IgD-negative memory B cell (primary cell): ENCODE measurements around the gene TAS2R10. TPM values are rescaled to one million over a fixed set of nuclear protein-coding genes. Genes with fewer than 3 reads are reported as not detected.
"Not testable (repeated sequence)": the region's sequence is repeated elsewhere in the genome, so short reads cannot be mapped to it uniquely, and the experiment has no call there.

Source experiments
- H3K27ac Mint-ChIP-seq, 3 donors: one replicate each; pipeline ENCODE4 v1.8.0; 2020 to 2022; ENCODE audit warnings: mild to moderate bottlenecking in 3 of 3, mixed read lengths in 3 of 3, moderate library complexity in 1 of 3
- H3K27me3 Mint-ChIP-seq: one replicate; pipeline ENCODE4 v1.8.0; 2021; ENCODE audit warnings: mixed read lengths
- H3K36me3 Mint-ChIP-seq: one replicate; pipeline ENCODE4 v1.8.0; 2020; ENCODE audit warnings: mild to moderate bottlenecking, mixed read lengths
- H3K4me1 Mint-ChIP-seq, 3 donors: one replicate each; pipeline ENCODE4 v1.8.0; 2020 to 2022; ENCODE audit warnings: mixed read lengths in 3 of 3, mild to moderate bottlenecking in 1 of 3
- H3K4me3 Mint-ChIP-seq, 4 donors: one replicate each; pipeline ENCODE4 v1.8.0; 2020 to 2022; ENCODE audit warnings: mild to moderate bottlenecking in 4 of 4, mixed read lengths in 4 of 4, moderate library complexity in 3 of 4
- H3K9me3 Mint-ChIP-seq, 3 donors: one replicate each; pipeline ENCODE4 v1.8.0; 2020 to 2021; ENCODE audit warnings: mixed read lengths in 3 of 3, mild to moderate bottlenecking in 1 of 3
- polyA plus RNA-seq: library from polyadenylated mRNA; unstranded; fragments of 300-500 nt; fragmentation: Illumina TruSeq; gene quantifications from one replicate; pipeline ENCODE4 v1.2.3, GENCODE V29; 2021

The TAS2R10 gene
- polyA plus RNA-seq, 1 donor from 2014 or later = not detected

- Mint-ChIP-seq H3K36me3 (no peaks in the 10 kb centered on the region), H3K9me3 (no peaks in the 10 kb centered on the region), H3K4me3 (no peak within 1 kb of the TSS), H3K4me1 (no peaks in the 10 kb centered on the region), H3K27me3 (peaks cover 5% of the 10 kb centered on the region), H3K27ac (no peak within 1 kb of the TSS)
Observed at GRCh38 chr12:10810068-10810467, 16.1 kb downstream of the TAS2R10 start, which contains the start of gene TAS2R9. Gene TAS2R9 (minus strand): TSS chr12:10810168. CDS start chr12:10810075, 93 bp downstream.

- H3K27me3 Mint-ChIP-seq = peaks cover 10% of the 10 kb centered on the region
- H3K9me3 Mint-ChIP-seq = no peaks in the 10 kb centered on the region
- no peaks in the 10 kb centered on the region for H3K4me1 Mint-ChIP-seq
- no peak within 1 kb of the TSS for H3K4me3 Mint-ChIP-seq
- H3K36me3 Mint-ChIP-seq = no peaks in the 10 kb centered on the region
- no peak within 1 kb of the TSS for H3K27ac Mint-ChIP-seq
Observed at GRCh38 chr12:10807186-10807585, 19.0 kb downstream of the TAS2R10 start, which contains the start of gene TAS2R8. Gene TAS2R8 (minus strand): TSS chr12:10807286. CDS start chr12:10806980, 306 bp downstream.

- H3K9me3 Mint-ChIP-seq = no peaks in the 10 kb centered on the region
- peaks cover 12% of the 10 kb centered on the region for H3K27me3 Mint-ChIP-seq
- no peaks in the 10 kb centered on the region for H3K36me3 Mint-ChIP-seq
- no peak within 1 kb of the TSS for H3K4me3 Mint-ChIP-seq
- H3K4me1 Mint-ChIP-seq = no peaks in the 10 kb centered on the region
- H3K27ac Mint-ChIP-seq = no peak within 1 kb of the TSS
Observed at GRCh38 chr12:10802587-10802986, 23.6 kb downstream of the TAS2R10 start, which contains the start of gene TAS2R7. Gene TAS2R7 (minus strand): TSS chr12:10802627. CDS start chr12:10802570, 57 bp downstream.

DNA sequence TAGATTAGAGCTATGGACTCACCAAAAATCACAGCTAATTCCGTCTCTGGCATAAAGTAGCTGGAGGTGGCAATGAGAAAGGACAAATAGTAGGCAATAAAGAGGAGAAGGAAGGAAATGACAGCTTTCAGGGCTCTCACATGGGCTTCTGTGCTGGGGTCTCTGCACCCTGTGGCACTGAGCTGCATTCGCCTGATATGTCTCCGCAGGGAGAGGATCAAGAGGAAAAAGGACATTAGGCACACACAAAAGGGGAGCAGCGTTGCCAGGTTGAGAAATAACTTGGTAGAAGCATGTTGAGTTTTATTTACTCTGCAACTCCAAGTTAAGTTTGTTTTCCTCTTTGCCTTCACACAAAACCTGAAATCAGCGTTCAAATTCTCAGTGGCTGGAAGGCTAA lies 24.4 kb downstream of the TAS2R10 start:
- Mint-ChIP-seq H3K36me3 (no peaks in the 10 kb centered on the region), H3K27me3 (peaks cover 12% of the 10 kb centered on the region), H3K9me3 (no peaks in the 10 kb centered on the region), H3K4me1 (no peaks in the 10 kb centered on the region), H3K4me3 (no peak overlapping the region), H3K27ac (no peak overlapping the region)

GRCh38 chr12:10794222-10794621 lies 31.9 kb downstream of the TAS2R10 start:
- no peak overlapping the region for H3K4me3 Mint-ChIP-seq
- H3K27ac Mint-ChIP-seq = no peak overlapping the region
- no peaks in the 10 kb centered on the region for H3K36me3 Mint-ChIP-seq
- peaks cover 0 to 3% (median 0%) of the 10 kb centered on the region in 3 donors for H3K9me3 Mint-ChIP-seq
- H3K27me3 Mint-ChIP-seq = peaks cover 5% of the 10 kb centered on the region
- H3K4me1 Mint-ChIP-seq = no peaks in the 10 kb centered on the region

DNA sequence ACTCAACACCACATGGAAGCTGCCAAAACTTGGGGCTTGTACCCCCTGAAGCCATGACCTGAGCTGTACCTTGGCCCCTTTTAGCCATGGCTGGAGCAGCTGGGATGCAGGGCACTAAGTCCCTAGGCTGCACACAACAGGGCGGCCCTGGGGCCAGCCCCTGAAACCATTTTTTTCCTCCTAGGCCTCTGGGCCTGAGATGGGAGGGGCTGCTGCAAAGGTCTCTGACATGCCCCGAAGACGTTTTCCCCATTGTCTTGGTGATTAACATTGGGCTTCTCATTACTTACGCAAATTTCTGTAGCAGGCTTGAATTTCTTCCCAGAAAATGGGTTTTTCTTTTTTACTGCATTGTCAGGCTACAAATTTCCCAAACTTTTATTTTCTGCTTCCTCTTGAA lies 34.4 kb downstream of the TAS2R10 start:
- not testable (repeated sequence) for H3K27me3 Mint-ChIP-seq, H3K4me1 Mint-ChIP-seq, H3K4me3 Mint-ChIP-seq, H3K9me3 Mint-ChIP-seq, H3K36me3 Mint-ChIP-seq, H3K27ac Mint-ChIP-seq

DNA sequence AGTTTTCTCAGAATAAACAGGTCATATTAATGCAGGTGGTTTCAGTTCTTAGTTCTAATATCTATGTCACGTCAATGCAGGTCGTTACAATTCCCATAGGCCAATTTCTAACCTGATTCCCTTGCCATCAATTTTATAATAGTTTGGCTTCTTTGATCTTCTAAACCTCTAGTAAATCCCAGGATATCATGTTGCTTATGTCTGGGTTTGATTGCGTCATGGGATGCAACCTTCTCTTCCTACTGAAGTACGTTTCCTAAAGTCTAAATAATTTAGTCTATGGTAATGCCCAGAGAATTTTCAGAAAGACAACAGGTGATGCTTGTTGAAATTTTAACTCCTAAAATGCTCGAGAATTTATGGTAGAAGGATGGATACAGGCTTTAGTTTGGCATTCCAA lies 42.9 kb downstream of the TAS2R10 start:
- no peak overlapping the region for H3K4me3 Mint-ChIP-seq
- H3K27ac Mint-ChIP-seq = no peak overlapping the region
- H3K4me1 Mint-ChIP-seq = no peaks in the 10 kb centered on the region
- H3K36me3 Mint-ChIP-seq = no peaks in the 10 kb centered on the region
- peaks cover 0 to 2% (median 0%) of the 10 kb centered on the region in 3 donors for H3K9me3 Mint-ChIP-seq
- no peaks in the 10 kb centered on the region for H3K27me3 Mint-ChIP-seq

DNA sequence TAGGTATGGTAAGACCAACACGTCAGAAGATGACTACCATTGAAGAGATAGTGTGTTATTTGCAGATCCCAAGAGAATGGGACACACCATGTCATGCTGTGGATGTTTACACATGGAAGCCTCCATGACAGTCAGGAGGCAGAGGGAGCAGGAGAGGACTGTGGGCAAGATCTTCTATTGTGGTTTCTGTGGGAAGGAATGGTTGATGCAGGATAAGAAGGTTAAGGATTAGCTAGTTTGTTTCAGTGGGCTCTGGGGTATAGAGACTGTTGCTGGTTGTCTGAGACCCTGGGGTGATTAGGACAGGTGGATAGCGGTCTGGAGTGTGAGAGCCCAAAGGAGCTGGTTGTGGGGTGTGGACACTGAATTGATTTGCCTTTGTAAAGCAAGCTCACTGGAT lies 47.1 kb downstream of the TAS2R10 start:
- Mint-ChIP-seq H3K36me3 (no peaks in the 10 kb centered on the region), H3K27me3 (no peaks in the 10 kb centered on the region), H3K27ac (no peak overlapping the region), H3K4me1 (no peaks in the 10 kb centered on the region), H3K9me3 (peaks cover 0 to 2% (median 0%) of the 10 kb centered on the region in 3 donors), H3K4me3 (no peak overlapping the region)

Other genes starting within 250 kb of the TAS2R10 start
- gene MAGOHB, start 212.7 kb downstream of the TAS2R10 start, polyA plus RNA-seq = 42.0 TPM
- not detected for gene STYK1, start 152.3 kb downstream of the TAS2R10 start, polyA plus RNA-seq
- 14.9 TPM for gene YBX3, start 103.0 kb downstream of the TAS2R10 start, polyA plus RNA-seq
- not detected for gene TAS2R7, start 23.7 kb downstream of the TAS2R10 start, polyA plus RNA-seq
- gene TAS2R8, start 19.1 kb downstream of the TAS2R10 start, polyA plus RNA-seq = not detected
- gene TAS2R9, start 16.2 kb downstream of the TAS2R10 start, polyA plus RNA-seq = not detected
- gene PRR4, start 23.1 kb upstream of the TAS2R10 start, polyA plus RNA-seq = 3.5 TPM
- 15.1 TPM for gene PRH1, start 57.9 kb upstream of the TAS2R10 start, polyA plus RNA-seq
- gene TAS2R13, start 83.2 kb upstream of the TAS2R10 start, polyA plus RNA-seq = not detected
- gene PRH2, start 102.9 kb upstream of the TAS2R10 start, polyA plus RNA-seq = not detected
- gene TAS2R14, start 112.9 kb upstream of the TAS2R10 start, polyA plus RNA-seq = 1.0 TPM
- gene TAS2R50, start 160.6 kb upstream of the TAS2R10 start, polyA plus RNA-seq = not detected
- gene TAS2R20, start 171.9 kb upstream of the TAS2R10 start, polyA plus RNA-seq = not detected
- not detected for gene TAS2R19, start 196.3 kb upstream of the TAS2R10 start, polyA plus RNA-seq
- gene TAS2R31, start 205.0 kb upstream of the TAS2R10 start, polyA plus RNA-seq = not detected
- not detected for gene TAS2R46, start 235.9 kb upstream of the TAS2R10 start, polyA plus RNA-seq